GM19240 (cell line): Measurements from ENCODE around the gene TEX22.

Experiments used
- DNase-seq: peaks from one replicate; pipeline ENCODE4 v3.0.0; 2011; ENCODE audit warnings: low spot score; ENCODE audit not compliant: insufficient read length

Gene TEX22

GRCh38 chr14:105384041-105384557 is 14.2 kb upstream of the TEX22 start:
- DNase-seq = no peak

- no peak for DNase-seq
Measured at GRCh38 chr14:105384605-105385321, 13.6 kb upstream of the TEX22 start.

GRCh38 chr14:105385322-105385637 is 13.1 kb upstream of the TEX22 start:
- DNase-seq = no peak

DNA sequence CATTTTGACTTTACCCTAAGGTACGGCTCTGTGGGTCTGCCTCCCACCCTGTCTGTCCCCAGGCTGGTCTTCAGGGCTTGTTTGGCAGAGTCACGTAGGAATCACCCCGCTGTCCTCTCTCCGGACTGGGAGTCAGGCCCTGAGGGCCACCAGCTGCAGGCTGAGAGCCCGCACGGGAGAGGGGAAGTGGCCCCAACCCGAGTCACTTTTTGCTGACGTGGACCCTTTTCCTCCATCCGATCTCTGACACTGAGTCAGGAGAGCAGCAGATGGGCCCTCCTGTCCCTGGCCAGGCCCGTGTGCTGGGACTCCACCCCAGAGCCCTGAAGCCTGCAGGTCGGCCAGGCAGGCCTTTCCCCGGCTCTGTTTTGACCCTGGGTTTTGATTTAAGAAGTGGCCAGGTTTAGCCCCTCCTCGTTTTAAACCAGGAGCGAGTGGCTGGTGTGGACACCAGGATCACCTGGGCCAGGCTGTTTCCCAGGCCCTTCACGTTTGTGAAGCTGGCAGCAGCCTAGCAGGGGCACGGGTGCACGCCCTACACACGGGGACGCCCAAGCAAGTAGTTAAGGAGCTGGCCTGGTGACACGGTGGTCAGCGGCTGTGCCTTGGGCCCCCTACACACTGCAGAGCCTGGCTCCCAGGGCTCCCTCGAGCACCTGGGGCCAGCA is 12.5 kb upstream of the TEX22 start:
- DNase-seq = no peak

- no peak for DNase-seq
Measured at GRCh38 chr14:105386581-105387529, 11.5 kb upstream of the TEX22 start.

- DNase-seq = no peak
Measured at GRCh38 chr14:105387530-105387922, 10.8 kb upstream of the TEX22 start.

DNA sequence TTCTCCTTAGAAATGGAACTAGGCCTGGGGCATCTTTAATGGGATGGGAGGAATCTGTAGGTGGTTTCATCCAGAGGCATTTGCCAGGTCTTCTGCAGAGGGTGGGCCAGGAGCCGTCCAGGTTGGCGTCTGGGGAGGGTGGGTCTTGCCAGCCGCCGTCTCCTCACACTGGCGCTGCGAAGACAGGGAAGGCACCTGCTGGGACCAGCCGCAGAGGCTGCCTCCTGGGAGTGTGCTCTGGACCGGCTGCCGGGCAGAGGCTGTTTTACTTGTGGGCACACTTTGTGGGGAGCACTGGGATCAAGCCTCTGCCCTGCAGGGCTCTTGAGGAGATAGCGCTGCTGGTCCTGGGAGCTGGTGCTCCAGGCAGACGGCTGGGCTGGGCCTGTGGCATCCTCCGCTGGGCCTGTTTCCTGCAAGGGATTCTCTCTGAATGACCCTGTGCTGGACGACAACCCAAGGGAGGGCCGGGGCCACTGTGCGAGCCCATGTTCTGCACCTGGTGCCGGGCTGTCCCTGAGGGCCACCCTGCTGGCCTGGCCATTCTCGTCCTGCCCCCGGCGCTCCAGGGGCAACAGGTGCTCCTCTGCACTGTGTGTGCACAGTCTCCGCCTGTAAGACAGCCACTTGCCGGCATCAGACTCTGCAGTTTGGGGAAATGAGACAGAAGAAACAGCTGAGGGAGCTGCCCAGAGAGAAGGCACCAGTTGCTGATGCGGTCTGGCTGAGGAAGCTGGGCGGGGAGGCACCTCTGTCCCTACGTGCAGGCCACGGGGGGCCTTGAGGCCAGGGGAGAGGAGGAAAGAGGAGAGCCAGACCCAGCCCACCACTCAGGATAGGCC is 10.0 kb upstream of the TEX22 start:
- no peak for DNase-seq

DNA sequence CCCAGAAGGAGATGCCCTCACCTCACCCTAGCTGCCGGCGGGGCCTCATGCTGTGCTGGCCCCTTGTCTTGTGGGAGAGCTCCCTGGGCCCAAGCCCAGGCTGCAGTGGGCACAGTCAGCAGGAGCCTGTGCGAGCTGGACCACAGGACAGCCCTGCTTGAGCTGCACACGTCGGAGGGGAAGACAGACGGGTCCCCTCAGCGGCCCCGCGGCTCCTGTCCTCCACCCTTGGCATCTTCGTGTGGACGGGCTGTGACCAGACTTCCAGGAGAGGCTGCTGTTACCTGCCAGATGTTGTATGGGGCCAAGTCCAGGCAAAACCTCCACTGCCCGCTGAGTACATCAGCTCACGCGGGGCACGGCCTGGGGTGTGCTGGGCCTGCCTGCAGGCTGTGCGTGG is 9.4 kb upstream of the TEX22 start:
- DNase-seq = no peak

- no peak for DNase-seq
Measured at GRCh38 chr14:105389534-105389933, 8.8 kb upstream of the TEX22 start.

DNA sequence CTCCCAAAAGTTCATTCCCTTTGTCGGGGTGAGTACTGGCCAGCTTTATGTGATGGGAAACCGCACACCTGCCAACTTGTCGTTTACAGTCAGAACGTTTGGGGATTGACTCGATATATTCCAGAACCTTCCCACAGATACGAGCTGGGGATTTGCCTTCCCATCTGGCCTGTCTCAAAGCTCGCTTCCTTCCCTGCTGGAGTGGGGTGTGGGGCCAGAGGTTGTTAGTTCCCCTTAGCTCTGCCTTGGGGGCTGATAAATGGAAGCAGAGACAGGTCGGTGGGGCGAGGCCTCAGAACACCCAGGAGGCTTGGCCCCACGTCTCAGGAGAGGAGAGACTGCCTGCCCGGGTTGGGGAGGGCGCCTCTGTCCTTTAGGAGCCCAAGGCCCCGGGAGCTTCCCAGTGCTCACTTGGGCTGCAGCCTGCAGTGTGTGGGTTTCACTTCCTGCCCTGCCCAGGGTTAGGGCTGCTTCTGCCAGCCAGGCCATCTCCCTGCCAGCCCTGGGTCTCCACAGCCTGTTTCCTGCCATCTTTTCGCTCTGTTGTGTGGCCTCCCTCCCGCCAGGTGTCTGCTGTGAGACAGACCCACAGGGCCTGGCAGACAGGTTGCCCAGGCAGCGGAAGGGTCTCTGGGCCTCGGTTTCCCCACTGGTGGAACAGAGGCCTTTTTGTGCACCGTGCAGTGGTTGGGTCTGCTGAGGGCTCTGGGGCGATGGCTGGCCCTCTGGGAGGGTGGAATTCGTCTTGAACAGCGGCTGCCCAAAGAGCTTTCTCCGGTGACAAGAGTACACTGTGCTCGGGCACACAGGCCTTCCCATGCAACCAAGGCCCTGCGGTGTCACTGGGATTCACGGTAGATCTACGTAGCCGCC is 8.1 kb upstream of the TEX22 start:
- no peak for DNase-seq

- no peak for DNase-seq
Measured at GRCh38 chr14:105390849-105391500, 7.4 kb upstream of the TEX22 start.

GRCh38 chr14:105391541-105391940 is 6.8 kb upstream of the TEX22 start:
- no peak for DNase-seq

GRCh38 chr14:105392131-105393090 is 5.9 kb upstream of the TEX22 start:
- DNase-seq = no peak

GRCh38 chr14:105393151-105393550 is 5.2 kb upstream of the TEX22 start:
- no peak for DNase-seq

DNA sequence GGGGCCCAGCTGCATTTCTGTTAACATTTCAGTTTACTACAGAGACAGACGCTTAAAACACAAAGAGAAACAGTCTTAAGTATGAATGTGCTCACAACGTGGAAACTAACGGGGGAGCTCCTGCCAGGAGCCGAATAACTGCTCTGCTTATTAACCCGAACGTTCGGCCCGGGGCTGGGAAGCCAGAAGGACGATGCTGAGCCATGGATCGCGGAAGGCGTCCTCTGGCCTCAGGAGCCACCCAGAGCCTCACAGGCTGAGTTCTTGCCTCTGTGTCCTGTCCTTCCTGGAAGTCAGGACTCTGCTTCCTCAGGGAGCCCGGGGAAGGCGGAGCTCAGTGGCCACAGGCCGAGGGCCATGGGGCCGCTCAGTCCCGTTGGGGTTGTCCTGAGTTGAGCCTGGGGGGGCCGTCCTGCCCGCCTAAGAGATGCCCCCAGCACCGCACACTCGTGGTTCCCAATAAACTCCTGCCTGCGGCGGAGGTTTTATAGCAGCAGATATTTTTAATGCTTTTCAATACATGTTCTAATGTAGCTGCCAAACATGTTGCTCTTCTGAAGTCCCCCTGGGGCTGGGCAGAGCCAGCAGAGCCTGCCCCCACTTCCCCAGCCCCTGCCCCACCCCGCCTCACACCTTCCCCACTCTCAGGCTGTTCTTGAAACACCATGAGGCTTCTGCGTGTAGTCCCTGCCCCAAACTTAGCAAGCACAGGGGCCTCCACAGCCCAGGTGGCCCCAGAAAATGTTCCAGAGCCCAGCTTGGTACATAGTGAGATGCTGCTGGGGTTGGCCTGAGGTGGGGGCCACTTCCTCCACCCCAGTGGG is 3.4 kb upstream of the TEX22 start:
- no peak for DNase-seq

DNA sequence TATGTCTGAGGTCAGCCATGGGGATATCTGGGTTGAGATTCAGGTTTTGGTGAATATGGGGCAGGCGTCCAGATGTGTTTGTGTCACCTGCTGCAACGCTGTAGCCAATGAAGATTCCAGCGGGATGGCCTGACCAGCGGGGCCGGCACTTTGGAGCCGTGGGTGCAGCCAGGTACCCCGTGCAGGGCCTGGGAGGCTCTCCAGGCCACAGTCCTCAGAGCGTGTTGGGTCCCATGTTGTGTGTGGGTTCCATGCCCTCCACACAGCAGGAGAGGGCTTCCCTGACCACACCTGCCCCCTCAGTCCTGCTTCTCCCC is 2.8 kb upstream of the TEX22 start:
- no peak for DNase-seq

- DNase-seq = no peak
Measured at GRCh38 chr14:105397350-105397931, 897 bp upstream of the TEX22 start.
